ENCODE results near the gene SLC8A1. TPM values are rescaled to one million over a fixed set of nuclear protein-coding genes. Genes with fewer than 3 reads are reported as not detected.

SLC8A1 gene
- total RNA-seq, 1 donor, result 82.9 TPM

DNA sequence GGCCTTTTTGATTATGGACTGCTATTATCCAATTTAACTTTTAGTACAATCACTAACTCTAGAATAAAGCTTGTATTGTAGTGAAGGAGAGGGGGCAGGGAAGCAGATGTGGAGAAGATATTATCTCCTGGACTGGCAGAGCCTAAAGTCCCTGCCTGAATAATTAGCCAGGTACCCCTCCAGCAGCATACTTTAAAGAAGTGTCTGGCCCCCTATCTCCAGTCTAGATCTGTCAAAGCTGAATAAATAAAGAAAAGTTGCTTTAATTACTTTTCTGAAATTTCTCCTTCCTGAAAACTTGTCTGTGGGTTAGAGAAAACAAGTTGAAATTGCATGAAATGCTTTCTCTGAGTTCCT lies 258.2 kb downstream of the SLC8A1 start:
- no peaks in the 10 kb centered on the region for H4K20me1 ChIP-seq (ENCODE audit: insufficient read depth, low read length)
- TF ChIP-seq, protein P1, sequence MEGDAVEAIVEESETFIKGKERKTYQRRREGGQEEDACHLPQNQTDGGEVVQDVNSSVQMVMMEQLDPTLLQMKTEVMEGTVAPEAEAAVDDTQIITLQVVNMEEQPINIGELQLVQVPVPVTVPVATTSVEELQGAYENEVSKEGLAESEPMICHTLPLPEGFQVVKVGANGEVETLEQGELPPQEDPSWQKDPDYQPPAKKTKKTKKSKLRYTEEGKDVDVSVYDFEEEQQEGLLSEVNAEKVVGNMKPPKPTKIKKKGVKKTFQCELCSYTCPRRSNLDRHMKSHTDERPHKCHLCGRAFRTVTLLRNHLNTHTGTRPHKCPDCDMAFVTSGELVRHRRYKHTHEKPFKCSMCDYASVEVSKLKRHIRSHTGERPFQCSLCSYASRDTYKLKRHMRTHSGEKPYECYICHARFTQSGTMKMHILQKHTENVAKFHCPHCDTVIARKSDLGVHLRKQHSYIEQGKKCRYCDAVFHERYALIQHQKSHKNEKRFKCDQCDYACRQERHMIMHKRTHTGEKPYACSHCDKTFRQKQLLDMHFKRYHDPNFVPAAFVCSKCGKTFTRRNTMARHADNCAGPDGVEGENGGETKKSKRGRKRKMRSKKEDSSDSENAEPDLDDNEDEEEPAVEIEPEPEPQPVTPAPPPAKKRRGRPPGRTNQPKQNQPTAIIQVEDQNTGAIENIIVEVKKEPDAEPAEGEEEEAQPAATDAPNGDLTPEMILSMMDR (IDR thresholded peaks at IDR 0.05; ENCODE audit: extremely low read depth, low read depth, low read length), result no peak

DNA sequence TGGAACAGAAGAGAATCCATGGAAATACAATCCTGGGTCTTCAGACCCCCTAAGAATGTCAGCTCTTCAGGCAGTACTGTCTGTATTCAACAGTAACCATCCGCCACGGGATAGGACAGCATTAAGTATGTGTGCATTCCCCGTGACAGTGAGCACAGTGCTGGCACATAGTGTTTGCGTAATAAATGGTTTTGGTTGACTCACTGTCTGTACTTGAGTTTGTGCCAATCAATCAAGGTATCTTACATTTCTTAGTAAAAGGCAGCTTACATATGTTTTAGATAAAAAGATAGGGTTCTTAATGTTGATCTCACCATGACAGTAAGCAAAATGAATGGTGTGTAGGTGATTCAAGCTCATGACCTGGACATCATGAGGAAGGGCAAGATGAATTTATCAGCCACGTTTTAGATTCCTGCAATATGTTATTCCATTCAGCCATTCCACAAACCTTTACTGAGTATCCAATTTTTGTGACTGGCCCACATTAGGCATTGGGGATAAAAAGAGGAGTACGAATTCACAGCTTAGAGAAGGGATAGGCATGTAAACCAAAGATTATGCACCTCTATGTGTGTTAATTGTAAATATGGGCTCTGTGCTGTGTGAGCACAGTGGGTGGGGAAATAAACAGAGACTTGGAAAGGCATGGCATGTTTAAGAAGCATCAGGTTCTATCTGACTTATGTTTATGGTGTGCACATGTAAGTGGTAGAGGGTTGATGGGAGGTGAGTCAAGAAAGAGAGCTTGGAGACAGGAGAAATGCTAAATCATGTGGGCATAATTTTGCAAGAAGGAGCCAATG lies 258.8 kb downstream of the SLC8A1 start:
- TF ChIP-seq, protein P1 (IDR thresholded peaks at IDR 0.05; ENCODE audit: extremely low read depth, low read depth, low read length), result no peak
- no peak for DNase-seq (ENCODE audit: insufficient read length, low spot score, missing footprints)
- H3K79me2 ChIP-seq (ENCODE audit: insufficient read depth, low read length), result no peaks in the 10 kb centered on the region

More for the DNA sequence above, 258.2 kb downstream of the SLC8A1 start:
- no peak overlapping the region for H3K27ac ChIP-seq (ENCODE audit: low read depth, low read length)
- H3K79me2 ChIP-seq (ENCODE audit: insufficient read depth, low read length), result no peaks in the 10 kb centered on the region
- no peak overlapping the region for H3K4me2 ChIP-seq (ENCODE audit: insufficient read depth, low read length)
- no peak for DNase-seq (ENCODE audit: insufficient read length, low spot score, missing footprints)
- H3K4me1 ChIP-seq (ENCODE audit: insufficient read depth, low read length), result peaks cover 5% of the 10 kb centered on the region
- no peak overlapping the region for H3K4me3 ChIP-seq (ENCODE audit: insufficient read depth, low read length)
- H3K36me3 ChIP-seq (ENCODE audit: insufficient read depth, low read length), result no peaks in the 10 kb centered on the region
- no peaks in the 10 kb centered on the region for H3K9me3 ChIP-seq (ENCODE audit: low read depth, low read length)
- no peaks in the 10 kb centered on the region for H3K27me3 ChIP-seq (ENCODE audit: insufficient read depth, low read length)
- no peak overlapping the region for H2AFZ ChIP-seq (ENCODE audit: low read length)

DNA sequence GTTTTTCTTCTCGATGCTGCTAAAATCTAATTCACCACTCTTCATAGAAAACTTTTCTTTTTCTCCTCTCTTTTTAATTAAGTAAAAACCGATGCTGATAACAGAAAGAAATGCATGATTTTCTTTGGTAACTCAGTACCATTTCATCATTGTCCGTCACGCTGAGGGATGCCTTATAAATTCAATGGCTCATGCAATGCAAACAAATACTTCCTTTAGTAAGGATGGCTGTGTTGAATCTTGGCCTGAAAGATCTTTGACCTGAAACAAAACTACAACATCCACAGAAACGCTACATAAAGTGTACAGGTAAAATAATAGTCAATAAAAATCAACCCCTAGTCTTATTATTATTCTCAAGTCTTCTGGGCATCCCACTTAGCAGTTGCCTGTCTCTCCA lies 261.4 kb downstream of the SLC8A1 start:
- H3K4me1 ChIP-seq (ENCODE audit: insufficient read depth, low read length), result peaks cover 5% of the 10 kb centered on the region
- no peaks in the 10 kb centered on the region for H3K9me3 ChIP-seq (ENCODE audit: low read depth, low read length)
- no peaks in the 10 kb centered on the region for H3K36me3 ChIP-seq (ENCODE audit: insufficient read depth, low read length)
- no peak overlapping the region for H2AFZ ChIP-seq (ENCODE audit: low read length)
- no peaks in the 10 kb centered on the region for H3K79me2 ChIP-seq (ENCODE audit: insufficient read depth, low read length)
- no peak overlapping the region for H3K27ac ChIP-seq (ENCODE audit: low read depth, low read length)
- no peak for DNase-seq (ENCODE audit: insufficient read length, low spot score, missing footprints)
- no peaks in the 10 kb centered on the region for H4K20me1 ChIP-seq (ENCODE audit: insufficient read depth, low read length)
- TF ChIP-seq, protein P1 (IDR thresholded peaks at IDR 0.05; ENCODE audit: extremely low read depth, low read depth, low read length), result no peak
- H3K27me3 ChIP-seq (ENCODE audit: insufficient read depth, low read length), result no peaks in the 10 kb centered on the region
- no peak overlapping the region for H3K4me2 ChIP-seq (ENCODE audit: insufficient read depth, low read length)
- no peak overlapping the region for H3K4me3 ChIP-seq (ENCODE audit: insufficient read depth, low read length)

More for the DNA sequence above, 258.8 kb downstream of the SLC8A1 start:
- H2AFZ ChIP-seq (ENCODE audit: low read length), result no peak overlapping the region
- no peaks in the 10 kb centered on the region for H3K27me3 ChIP-seq (ENCODE audit: insufficient read depth, low read length)
- H3K36me3 ChIP-seq (ENCODE audit: insufficient read depth, low read length), result no peaks in the 10 kb centered on the region
- H3K4me3 ChIP-seq (ENCODE audit: insufficient read depth, low read length), result no peak overlapping the region
- no peaks in the 10 kb centered on the region for H4K20me1 ChIP-seq (ENCODE audit: insufficient read depth, low read length)
- no peaks in the 10 kb centered on the region for H3K9me3 ChIP-seq (ENCODE audit: low read depth, low read length)
- peaks cover 5% of the 10 kb centered on the region for H3K4me1 ChIP-seq (ENCODE audit: insufficient read depth, low read length)
- peak overlapping the region; percentile 9 for H3K27ac ChIP-seq (ENCODE audit: low read depth, low read length)
- no peak overlapping the region for H3K4me2 ChIP-seq (ENCODE audit: insufficient read depth, low read length)

DNA sequence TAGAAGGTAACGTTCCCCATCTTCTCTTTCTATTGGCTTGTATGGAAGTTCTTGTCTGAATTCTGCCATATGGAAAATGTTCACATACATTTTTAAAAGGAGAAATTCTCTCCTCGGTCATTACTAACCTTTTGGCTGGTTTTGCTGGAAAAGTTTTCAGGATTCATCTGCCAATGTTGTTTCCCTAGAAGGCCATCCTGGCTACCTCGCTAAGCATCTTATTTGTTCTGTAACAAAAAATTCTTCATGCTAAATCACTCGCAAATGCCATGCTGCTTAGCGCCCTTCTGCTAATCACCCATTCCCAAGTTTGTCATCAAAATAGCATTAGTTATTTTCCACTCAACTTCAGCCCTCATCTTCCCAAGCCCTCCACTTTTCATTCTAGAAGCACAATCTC lies 262.0 kb downstream of the SLC8A1 start:
- H3K27ac ChIP-seq (ENCODE audit: low read depth, low read length), result no peak overlapping the region
- H3K27me3 ChIP-seq (ENCODE audit: insufficient read depth, low read length), result no peaks in the 10 kb centered on the region
- TF ChIP-seq, protein P1 (IDR thresholded peaks at IDR 0.05; ENCODE audit: extremely low read depth, low read depth, low read length), result no peak
- no peak overlapping the region for H3K4me3 ChIP-seq (ENCODE audit: insufficient read depth, low read length)
- H3K4me2 ChIP-seq (ENCODE audit: insufficient read depth, low read length), result no peak overlapping the region
- no peaks in the 10 kb centered on the region for H4K20me1 ChIP-seq (ENCODE audit: insufficient read depth, low read length)
- H3K9me3 ChIP-seq (ENCODE audit: low read depth, low read length), result no peaks in the 10 kb centered on the region
- no peak for DNase-seq (ENCODE audit: insufficient read length, low spot score, missing footprints)
- H3K4me1 ChIP-seq (ENCODE audit: insufficient read depth, low read length), result peaks cover 5% of the 10 kb centered on the region
- H3K79me2 ChIP-seq (ENCODE audit: insufficient read depth, low read length), result no peaks in the 10 kb centered on the region
- H2AFZ ChIP-seq (ENCODE audit: low read length), result no peak overlapping the region
- no peaks in the 10 kb centered on the region for H3K36me3 ChIP-seq (ENCODE audit: insufficient read depth, low read length)

Data from osteoblast (primary cell).